Stomach (tissue), 4 donors: ENCODE measurements around the gene LIPE.

Experiments
- EP300 ChIP-seq: sonication (generic); formaldehyde crosslinking; IDR thresholded peaks from one replicate; pipeline ENCODE4 v1.6.1; 2017; ENCODE audit warnings: antibody characterized with exemption
- POLR2A ChIP-seq, 4 donors: fragments of 450-650 bp; IDR thresholded peaks; one replicate each; pipeline ENCODE4 v1.6.1; 2016; ENCODE audit warnings: antibody characterized with exemption in 4 of 4, control low read depth in 2 of 4, mild to moderate bottlenecking in 1 of 4, moderate library complexity in 1 of 4
- POLR2AphosphoS5 ChIP-seq, 3 donors: sonication (generic); formaldehyde crosslinking; IDR thresholded peaks; one replicate each; pipeline ENCODE4 v1.6.1; 2016; ENCODE audit warnings: antibody characterized with exemption in 3 of 3
- TF ChIP-seq, protein P1 (sequence below), 7 experiments: fragments of 450-650 bp in 4 of 7; fragments of 200-600 bp in 3 of 7; sonication (generic) in 3 of 7; IDR thresholded peaks; one replicate each; pipeline ENCODE4 v1.5.1; 2016 to 2019; ENCODE audit warnings: antibody characterized with exemption in 7 of 7, control low read depth in 2 of 7, mild to moderate bottlenecking in 1 of 7

DNA sequence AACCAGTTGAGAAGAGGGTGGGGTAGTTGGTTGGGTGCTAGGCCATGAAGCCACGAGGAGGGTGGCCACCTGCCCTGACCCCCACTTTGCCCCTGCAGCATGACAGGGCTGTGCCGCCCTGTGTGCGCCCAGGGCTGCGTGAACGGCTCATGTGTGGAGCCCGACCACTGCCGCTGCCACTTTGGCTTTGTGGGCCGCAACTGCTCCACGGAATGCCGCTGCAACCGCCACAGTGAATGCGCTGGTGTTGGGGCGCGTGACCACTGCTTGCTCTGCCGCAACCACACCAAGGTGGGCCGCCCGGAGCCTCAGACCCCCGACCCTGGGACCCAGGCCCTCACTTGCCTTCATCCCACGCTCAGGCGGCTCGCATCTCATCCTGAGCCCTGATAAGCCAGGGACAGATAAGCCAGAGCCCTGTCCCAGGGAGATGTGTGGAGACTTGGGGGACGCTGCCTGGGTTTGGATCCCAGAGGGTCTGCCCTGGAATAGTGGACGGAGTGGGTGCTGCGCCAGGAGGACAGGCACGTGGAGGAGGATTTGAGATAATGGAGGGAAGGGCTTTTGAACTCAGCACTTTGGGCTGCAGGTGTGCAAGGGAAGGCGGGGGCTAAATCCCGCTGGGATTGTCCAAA, 57.6 kb downstream of the LIPE start:
- TF ChIP-seq, protein P1, sequence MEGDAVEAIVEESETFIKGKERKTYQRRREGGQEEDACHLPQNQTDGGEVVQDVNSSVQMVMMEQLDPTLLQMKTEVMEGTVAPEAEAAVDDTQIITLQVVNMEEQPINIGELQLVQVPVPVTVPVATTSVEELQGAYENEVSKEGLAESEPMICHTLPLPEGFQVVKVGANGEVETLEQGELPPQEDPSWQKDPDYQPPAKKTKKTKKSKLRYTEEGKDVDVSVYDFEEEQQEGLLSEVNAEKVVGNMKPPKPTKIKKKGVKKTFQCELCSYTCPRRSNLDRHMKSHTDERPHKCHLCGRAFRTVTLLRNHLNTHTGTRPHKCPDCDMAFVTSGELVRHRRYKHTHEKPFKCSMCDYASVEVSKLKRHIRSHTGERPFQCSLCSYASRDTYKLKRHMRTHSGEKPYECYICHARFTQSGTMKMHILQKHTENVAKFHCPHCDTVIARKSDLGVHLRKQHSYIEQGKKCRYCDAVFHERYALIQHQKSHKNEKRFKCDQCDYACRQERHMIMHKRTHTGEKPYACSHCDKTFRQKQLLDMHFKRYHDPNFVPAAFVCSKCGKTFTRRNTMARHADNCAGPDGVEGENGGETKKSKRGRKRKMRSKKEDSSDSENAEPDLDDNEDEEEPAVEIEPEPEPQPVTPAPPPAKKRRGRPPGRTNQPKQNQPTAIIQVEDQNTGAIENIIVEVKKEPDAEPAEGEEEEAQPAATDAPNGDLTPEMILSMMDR (IDR thresholded peaks at IDR 0.05), result no peak
- TF ChIP-seq POLR2A (IDR thresholded peaks at IDR 0.05), result no peak
- TF ChIP-seq EP300, result no peak
- no peak for TF ChIP-seq POLR2AphosphoS5 (IDR thresholded peaks at IDR 0.05)
